ENCODE results near the gene RBM8A. TPM values are rescaled to one million over a fixed set of nuclear protein-coding genes. Genes with fewer than 3 reads are reported as not detected.
"Not testable (repeated sequence)": the region's sequence is repeated elsewhere in the genome, so short reads cannot be mapped to it uniquely, and the experiment has no call there.

Gene RBM8A
- polyA plus RNA-seq, 4 donors, result 191 to 214 (median 201) TPM

GRCh38 chr1:145956781-145957442, 29.6 kb upstream of the RBM8A start:
- no peak for DNase-seq (ENCODE audit: low read depth in 4 of 4, low spot score in 3 of 4)

GRCh38 chr1:145956361-145956760, 29.1 kb upstream of the RBM8A start:
- no peak for DNase-seq (ENCODE audit: low read depth in 4 of 4, low spot score in 3 of 4)

DNA sequence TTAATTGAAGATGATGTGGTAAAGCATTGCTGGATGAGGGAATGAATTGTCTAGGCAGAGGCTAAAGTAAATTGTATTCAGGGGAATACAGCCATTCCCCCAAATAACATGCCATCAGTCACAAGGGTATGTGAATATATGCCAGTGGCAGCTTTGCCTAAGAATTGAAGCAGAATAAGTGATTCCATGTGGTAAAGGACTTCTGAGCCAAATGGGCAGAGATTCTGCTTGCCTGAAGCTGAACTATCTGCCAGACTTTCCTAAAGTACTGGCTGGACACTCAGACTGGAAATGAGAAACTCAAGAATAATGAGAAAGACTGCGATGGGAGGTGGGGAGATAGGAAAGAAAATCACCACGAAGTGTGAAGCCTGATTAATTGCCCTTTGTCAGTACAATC, 28.2 kb upstream of the RBM8A start:
- DNase-seq (ENCODE audit: low read depth in 4 of 4, low spot score in 3 of 4), result no peak

- no peak for DNase-seq (ENCODE audit: low read depth in 4 of 4, low spot score in 3 of 4)
These were observed 26.6 kb upstream of the RBM8A start for GRCh38 chr1:145953861-145954260.

DNA sequence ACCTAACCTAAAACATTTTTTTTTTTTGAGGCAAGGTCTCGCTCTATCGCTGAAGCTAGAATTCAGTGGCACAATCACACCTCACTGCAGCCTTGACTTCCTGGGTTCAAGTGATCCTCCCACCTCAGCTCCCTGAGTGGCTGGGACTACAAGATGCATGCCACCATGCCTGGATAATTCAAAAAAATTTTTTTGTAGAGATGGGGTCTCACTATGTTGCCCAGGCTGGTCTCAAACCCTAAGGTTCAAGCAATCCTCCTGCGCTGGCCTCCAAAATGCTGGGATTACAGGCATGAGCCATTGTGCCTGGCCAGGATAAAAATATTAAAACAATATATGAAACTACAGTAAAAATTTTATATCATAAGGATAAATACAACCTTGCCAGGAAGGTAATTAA, 25.6 kb upstream of the RBM8A start:
- no peak for DNase-seq (ENCODE audit: low read depth in 4 of 4, low spot score in 3 of 4)

DNA sequence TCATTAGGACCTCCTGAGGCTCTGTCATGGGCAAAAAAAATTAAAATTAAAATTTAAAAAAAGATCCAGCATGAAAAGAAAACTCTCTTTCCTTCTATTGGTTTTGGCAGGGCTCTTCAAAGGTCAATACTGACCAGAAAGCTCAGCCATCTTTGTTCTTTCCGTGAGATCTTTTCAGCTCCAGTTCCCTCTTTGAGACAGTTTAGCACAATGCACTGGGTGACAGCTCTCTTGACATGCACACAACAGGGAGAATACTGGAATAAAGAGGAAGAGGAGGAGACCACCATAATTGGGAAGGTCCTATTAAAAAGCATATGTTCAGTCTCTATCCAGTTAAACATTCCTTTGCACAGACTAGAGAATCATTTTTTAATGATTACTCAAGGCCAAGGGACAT, 24.2 kb upstream of the RBM8A start:
- no peak for DNase-seq (ENCODE audit: low read depth in 4 of 4, low spot score in 3 of 4)

DNA sequence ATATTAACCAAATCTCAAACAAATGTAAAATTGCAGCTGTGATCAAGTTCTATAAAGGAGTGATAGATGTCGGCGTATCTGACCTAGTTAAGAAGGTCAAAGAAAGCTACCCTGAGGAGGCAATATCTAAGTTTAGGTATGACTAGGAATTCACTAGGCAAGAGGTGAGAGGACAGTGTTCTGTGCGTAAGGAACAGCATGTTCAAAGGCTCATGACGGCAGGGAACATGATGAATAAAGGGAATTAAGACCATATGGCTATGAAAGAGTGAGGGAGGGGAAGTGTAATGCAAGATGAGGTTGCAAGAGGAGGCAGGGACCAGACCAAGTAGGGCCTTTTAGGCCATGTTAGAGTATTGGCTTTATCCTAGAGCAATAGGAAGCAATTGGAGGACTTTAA, 21.9 kb upstream of the RBM8A start:
- DNase-seq (ENCODE audit: low read depth in 4 of 4, low spot score in 3 of 4), result no peak

- no peak for DNase-seq (ENCODE audit: low read depth in 4 of 4, low spot score in 3 of 4)
These were observed 20.3 kb upstream of the RBM8A start for GRCh38 chr1:145947551-145947950.

DNA sequence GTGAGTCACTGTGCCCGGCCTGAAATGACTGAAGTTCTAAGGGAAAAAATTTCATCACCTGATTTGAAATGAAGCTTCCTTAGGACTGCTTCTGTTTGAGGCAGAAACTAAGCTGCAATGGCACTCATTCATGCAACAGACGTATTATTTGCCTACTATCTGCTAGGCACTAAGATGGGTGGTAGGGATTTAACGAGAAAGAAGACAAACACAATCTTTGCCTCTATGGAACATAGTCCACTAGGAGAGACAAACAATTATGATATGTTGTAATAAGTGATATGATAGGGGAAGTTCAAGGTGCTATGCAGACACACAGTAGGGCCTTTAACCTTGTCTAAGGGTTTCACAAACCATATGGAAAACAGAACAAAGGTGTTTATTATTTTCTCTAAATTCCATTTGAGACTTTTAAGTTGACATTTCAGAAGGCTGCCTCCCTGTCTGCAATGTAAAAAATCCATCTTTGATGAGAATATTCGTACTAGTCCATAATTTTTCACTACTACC, 19.2 kb upstream of the RBM8A start:
- DNase-seq (ENCODE audit: low read depth in 4 of 4, low spot score in 3 of 4), result no peak

GRCh38 chr1:145944532-145944931, 17.2 kb upstream of the RBM8A start:
- no peak for DNase-seq (ENCODE audit: low read depth in 4 of 4, low spot score in 3 of 4)

DNA sequence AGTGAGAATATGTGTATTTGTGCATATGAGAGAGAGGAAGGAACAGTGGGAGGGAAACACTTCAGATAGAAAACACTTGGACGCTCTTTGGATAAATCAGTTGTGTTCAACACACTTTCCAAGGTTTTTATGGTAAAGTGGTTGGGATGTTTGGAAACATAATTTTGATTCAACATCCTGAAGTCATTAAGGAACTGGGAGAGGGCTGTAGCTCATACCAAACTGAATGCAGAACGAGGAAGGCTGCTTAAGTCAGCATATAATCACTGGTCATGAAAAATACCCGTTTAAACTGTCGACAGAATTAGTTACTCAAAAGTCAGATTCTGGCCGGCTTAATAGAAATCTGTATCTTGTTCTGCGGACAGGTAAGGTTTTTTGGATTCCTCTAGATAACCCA, 15.6 kb upstream of the RBM8A start:
- no peak for DNase-seq (ENCODE audit: low read depth in 4 of 4, low spot score in 3 of 4)

- no peak for DNase-seq (ENCODE audit: low read depth in 4 of 4, low spot score in 3 of 4)
These were observed 15.1 kb upstream of the RBM8A start for GRCh38 chr1:145942405-145942804.

DNA sequence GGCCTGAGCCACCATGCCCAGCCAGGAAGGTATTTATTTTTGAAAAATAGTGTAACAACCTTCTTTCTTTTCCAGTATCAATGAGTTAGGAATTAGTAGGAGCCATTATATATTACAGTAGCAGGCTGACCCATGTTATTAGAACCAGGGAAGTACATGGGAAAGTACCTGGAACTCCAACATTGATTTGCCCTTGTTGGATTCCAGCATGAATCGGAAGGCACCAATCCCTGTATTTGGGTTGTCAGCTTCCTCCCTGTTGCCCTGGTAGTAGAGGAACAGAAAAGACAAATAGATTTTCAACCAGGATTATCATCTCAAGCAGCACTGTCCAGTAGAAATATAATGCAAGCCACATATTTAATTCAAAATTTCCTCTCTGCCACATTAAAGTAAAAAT, 10.2 kb upstream of the RBM8A start:
- no peak for DNase-seq (ENCODE audit: low read depth in 4 of 4, low spot score in 3 of 4)

DNA sequence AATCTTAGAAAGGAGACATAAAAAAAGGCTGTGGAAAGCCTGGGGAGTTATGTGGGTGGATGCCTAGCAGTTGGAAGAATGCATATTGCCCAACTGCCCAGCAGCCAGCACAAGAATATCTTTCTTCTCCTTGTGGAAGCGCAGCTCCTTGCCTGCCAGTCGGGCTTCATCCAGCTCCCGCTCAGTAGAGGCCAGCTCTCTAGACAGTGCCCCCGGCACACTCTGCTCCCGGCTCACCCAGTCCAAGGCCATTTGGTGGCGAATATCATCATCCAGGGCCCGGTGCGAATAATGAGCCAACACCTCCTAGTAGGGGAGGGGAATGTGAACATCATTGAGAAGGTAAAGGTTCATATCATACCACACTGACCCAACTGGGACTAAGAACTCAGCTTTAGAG, 9.0 kb upstream of the RBM8A start:
- DNase-seq (ENCODE audit: low read depth in 4 of 4, low spot score in 3 of 4), result no peak

- no peak for DNase-seq (ENCODE audit: low read depth in 4 of 4, low spot score in 3 of 4)
These were observed 8.4 kb upstream of the RBM8A start for GRCh38 chr1:145935708-145936107.

DNA sequence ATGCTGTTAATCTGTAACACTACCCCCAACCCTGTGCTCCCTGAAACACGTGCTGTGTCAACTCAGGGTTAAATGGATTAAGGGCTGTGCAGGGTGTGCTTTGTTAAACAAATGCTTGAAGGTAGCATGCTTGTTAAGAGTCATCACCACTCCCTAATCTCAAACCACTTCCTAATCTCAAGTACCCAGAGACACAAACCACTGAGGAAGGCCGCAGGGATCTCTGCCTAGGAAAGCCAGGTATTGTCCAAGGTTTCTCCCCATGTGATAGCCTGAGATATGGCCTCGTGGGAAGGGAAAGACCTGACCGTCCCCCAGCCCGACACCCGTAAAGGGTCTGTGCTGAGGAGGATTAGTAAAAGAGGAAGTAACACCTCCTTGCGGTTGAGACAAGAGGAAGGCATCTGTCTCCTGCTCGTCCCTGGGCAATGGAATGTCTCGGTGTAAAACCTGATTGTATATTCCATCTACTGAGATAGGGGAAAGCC, 5.3 kb upstream of the RBM8A start:
- DNase-seq (ENCODE audit: low read depth in 4 of 4, low spot score in 3 of 4), result not testable (repeated sequence)

DNA sequence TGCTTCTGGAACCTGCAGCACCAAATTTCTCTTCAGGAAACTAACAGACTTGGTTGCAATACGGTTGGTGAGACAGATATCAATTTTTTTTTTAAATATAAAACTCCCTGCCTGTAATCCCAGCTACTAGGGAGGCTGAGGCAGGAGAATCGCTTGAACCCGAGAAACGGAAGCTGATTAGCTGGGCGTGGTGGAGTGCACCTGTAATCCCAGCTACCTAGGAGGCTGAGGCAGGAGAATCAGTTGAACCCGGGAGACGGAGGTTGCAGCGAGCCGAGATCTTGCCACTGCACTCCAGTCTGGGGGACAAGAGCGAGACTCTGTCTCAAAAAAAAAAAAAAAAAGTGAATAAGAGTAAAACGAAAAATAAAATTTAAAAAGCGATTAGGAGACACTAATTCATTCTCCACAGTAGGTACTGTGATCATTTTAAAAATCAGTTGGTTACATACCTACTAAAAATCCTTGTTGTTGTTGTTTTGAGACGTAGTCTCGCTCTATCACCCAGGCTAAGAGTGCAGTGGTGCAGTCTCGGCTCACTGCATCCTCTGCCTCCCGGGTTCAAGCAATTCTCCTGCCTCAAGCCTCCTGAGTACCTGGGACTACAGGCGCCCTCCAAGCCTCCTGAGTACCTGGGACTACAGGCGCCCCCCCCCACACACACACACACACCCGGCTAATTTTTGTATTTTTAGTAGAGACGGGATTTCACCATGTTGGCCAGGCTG, 796 bp upstream of the RBM8A start:
- DNase-seq (ENCODE audit: low read depth in 4 of 4, low spot score in 3 of 4), result no peak

DNA sequence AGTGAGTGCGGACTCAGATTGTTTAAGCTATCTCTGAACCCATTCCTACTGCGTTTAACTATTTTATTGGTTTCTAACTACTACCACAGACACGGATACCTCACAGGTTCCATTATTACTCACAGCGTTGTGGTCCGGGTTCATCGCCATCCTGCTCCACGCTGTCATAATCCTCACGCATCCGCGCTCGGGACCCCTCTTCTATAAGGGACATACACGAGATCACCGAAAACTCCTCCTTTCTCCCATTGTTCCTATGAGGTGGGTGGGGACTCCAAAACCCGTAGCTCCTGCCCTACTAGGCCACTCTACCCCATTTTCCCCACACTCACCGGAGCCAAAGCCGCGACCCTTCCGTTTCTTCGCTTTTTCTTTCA, 610 bp downstream of the RBM8A start:
- no peak for DNase-seq (ENCODE audit: low read depth in 4 of 4, low spot score in 3 of 4)

- no peak for DNase-seq (ENCODE audit: low read depth in 4 of 4, low spot score in 3 of 4)
These were observed 5.0 kb downstream of the RBM8A start for GRCh38 chr1:145922266-145922665.

DNA sequence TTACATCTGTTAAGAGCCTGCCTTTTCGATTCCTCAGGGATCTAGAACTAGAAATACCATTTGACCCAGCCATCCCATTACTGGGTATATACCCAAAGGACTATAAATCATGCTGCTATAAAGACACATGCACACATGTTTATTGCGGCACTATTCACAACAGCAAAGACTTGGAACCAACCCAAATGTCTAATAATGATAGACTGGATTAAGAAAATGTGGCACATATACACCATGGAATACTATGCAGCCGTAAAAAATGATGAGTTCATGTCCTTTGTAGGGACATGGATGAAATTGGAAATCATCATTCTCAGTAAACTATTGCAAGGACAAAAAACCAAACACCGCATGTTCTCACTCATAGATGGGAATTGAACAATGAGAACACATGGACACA, 7.0 kb downstream of the RBM8A start:
- DNase-seq (ENCODE audit: low read depth in 4 of 4, low spot score in 3 of 4), result not testable (repeated sequence)

DNA sequence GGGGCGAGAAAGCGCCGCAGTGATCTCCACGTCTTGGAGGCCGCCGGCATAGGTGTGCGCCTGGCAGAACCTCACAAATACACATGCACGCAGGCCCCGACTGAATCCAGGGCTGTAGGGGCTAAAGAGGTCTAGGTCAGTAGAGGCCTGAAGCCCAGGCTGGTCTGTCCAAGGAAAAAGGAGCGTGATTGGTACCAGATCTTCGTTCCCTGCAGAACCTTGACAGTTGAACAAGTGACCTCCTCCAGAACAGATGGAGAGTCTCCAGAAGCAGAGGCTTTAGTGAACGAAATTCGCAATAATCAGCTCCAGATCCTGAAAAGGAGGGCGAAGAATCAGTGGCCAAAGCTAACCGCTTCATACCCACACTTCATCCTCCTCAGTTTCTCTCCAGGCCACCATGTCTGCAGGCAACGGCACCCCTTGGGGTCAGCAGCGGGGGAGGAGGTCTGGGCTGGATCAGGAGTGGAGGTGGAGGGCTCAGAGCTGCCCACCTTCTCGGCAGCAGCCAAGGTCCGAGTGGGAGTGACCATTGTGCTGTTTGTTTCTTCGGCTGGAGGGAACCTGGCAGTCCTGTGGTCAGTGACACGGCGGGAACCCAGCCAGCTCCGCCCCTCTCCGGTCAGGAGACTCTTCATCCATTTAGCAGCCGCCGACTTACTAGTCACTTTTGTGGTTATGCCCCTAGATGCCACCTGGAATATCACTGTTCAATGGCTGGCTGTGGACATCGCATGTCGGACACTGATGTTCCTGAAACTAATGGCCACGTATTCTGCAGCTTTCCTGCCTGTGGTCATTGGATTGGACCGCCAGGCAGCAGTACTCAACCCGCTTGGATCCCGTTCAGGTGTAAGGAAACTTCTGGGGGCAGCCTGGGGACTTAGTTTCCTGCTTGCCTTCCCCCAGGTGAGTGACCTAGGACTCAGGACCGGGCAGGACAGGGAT, 8.0 kb downstream of the RBM8A start:
- DNase-seq (ENCODE audit: low read depth in 4 of 4, low spot score in 3 of 4), result no peak

All from right renal pelvis (tissue), 4 donors.